ENCODE data around the gene ETF1. TPM values are rescaled to one million over a fixed set of nuclear protein-coding genes. Genes with fewer than 3 reads are reported as not detected.
"Not testable (repeated sequence)": the region's sequence is repeated elsewhere in the genome, so short reads cannot be mapped to it uniquely, and the experiment has no call there.

ETF1 gene
- total RNA-seq, 1 experiment from 2014 or later: 75.0 TPM

GRCh38 chr5:138529812-138530211 is 13.2 kb downstream of the ETF1 start:
- no peak for DNase-seq (ENCODE audit: low spot score)

GRCh38 chr5:138528744-138529469 is 14.1 kb downstream of the ETF1 start:
- no peak for DNase-seq (ENCODE audit: low spot score)

GRCh38 chr5:138528208-138528607 is 14.8 kb downstream of the ETF1 start:
- DNase-seq (ENCODE audit: low spot score): no peak

GRCh38 chr5:138527170-138527569 is 15.9 kb downstream of the ETF1 start:
- no peak for DNase-seq (ENCODE audit: low spot score)

GRCh38 chr5:138523406-138523805 is 19.6 kb downstream of the ETF1 start:
- no peak for DNase-seq (ENCODE audit: low spot score)

- DNase-seq (ENCODE audit: low spot score): no peak
These were observed 22.1 kb downstream of the ETF1 start for GRCh38 chr5:138520971-138521370.

GRCh38 chr5:138517437-138517836 is 25.6 kb downstream of the ETF1 start:
- no peak for DNase-seq (ENCODE audit: low spot score)

- DNase-seq (ENCODE audit: low spot score): no peak
These were observed 27.3 kb downstream of the ETF1 start for GRCh38 chr5:138515556-138516245.

GRCh38 chr5:138514021-138514420 is 29.0 kb downstream of the ETF1 start:
- no peak for DNase-seq (ENCODE audit: low spot score)

- DNase-seq (ENCODE audit: low spot score): no peak
These were observed 34.1 kb downstream of the ETF1 start for GRCh38 chr5:138508958-138509357.

GRCh38 chr5:138507485-138507884 is 35.6 kb downstream of the ETF1 start:
- DNase-seq (ENCODE audit: low spot score): not testable (repeated sequence)

- no peak for DNase-seq (ENCODE audit: low spot score)
These were observed 36.4 kb downstream of the ETF1 start for GRCh38 chr5:138506370-138507306.

- DNase-seq (ENCODE audit: low spot score): no peak
These were observed 38.2 kb downstream of the ETF1 start for GRCh38 chr5:138504799-138505198.

GRCh38 chr5:138503487-138504270 is 39.4 kb downstream of the ETF1 start:
- peak; percentile 70 for DNase-seq (ENCODE audit: low spot score)

GRCh38 chr5:138502521-138502920 is 40.5 kb downstream of the ETF1 start:
- no peak for DNase-seq (ENCODE audit: low spot score)

- no peak for DNase-seq (ENCODE audit: low spot score)
These were observed 40.9 kb downstream of the ETF1 start for GRCh38 chr5:138502121-138502520.

- DNase-seq (ENCODE audit: low spot score): no peak
These were observed 44.7 kb downstream of the ETF1 start for GRCh38 chr5:138498376-138498775.

GRCh38 chr5:138495351-138495750 is 47.7 kb downstream of the ETF1 start:
- DNase-seq (ENCODE audit: low spot score): no peak

GRCh38 chr5:138492560-138493045 is 50.4 kb downstream of the ETF1 start:
- no peak for DNase-seq (ENCODE audit: low spot score)

GRCh38 chr5:138491669-138492559 is 51.1 kb downstream of the ETF1 start:
- peak; percentile 57 for DNase-seq (ENCODE audit: low spot score)

All from HT-29 (cell line).